HG03159 (cell line): Measurements from ENCODE around the gene CDON.
"Not testable (repeated sequence)": the region's sequence is repeated elsewhere in the genome, so short reads cannot be mapped to it uniquely, and the experiment has no call there.

ENCODE experiments used
- ATAC-seq: cut with Tn5 transposase; IDR thresholded peaks from one replicate; pipeline ENCODE4 v1.9.1; 2021; ENCODE audit warnings: mild to moderate bottlenecking, moderate library complexity; ENCODE audit not compliant: unreplicated experiment

Gene CDON

GRCh38 chr11:125995313-125995712, 67.4 kb downstream of the CDON start:
- no peak for ATAC-seq

GRCh38 chr11:125994509-125994908, 68.2 kb downstream of the CDON start:
- ATAC-seq = no peak

DNA sequence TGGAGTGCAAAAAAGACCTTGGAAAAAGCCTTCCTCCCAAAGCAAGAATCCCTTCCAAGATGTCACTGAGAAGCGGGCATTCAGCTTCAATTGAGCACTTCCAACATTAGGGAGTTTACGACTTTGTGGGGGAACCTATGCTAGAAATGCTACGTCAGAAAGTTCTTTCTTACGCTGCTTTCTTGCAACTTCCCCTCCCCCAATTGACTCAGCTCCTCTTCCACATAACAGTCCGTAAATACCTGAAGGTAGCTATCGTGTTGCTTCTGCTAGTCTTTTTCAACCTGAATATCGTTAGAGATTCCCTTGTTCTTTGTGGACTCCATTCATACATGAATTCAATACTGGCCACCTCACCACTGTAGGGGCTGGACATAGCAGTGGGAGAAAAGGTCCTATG, 69.8 kb downstream of the CDON start:
- ATAC-seq = no peak

- ATAC-seq = no peak
Measured at GRCh38 chr11:125990244-125990643, 72.4 kb downstream of the CDON start.

DNA sequence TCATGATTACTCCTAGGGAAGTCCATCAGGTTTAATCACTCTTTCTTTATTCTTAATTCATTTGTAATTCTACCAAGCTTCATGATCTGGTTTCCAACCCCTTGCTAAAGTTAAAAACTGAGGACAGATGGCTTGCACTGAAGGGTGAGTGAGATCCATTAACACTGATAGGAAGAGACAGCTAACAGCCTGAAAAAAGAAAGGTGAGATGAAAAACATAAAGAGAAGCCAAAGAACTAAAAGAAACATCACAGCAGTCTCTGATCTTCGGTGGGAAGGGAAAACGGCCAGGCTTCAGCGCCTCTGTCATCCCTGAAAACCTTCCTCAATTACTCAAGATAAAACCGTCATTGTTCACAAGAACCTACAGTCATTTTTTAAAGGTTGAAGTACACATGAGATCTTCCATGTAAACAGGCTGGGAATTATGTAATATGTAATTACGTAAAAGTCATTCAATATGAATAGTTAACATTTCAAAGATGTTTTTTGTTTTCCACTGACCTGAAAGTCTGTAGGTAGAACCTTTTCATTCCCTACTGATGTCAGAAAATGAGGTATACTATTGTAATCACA, 75.5 kb downstream of the CDON start:
- no peak for ATAC-seq

GRCh38 chr11:125985956-125986355, 76.7 kb downstream of the CDON start:
- ATAC-seq = not testable (repeated sequence)

GRCh38 chr11:125982348-125982730, 80.3 kb downstream of the CDON start:
- ATAC-seq = no peak

GRCh38 chr11:125980436-125980835, 82.2 kb downstream of the CDON start:
- ATAC-seq = no peak

- no peak for ATAC-seq
Measured at GRCh38 chr11:125979511-125979910, 83.2 kb downstream of the CDON start.

DNA sequence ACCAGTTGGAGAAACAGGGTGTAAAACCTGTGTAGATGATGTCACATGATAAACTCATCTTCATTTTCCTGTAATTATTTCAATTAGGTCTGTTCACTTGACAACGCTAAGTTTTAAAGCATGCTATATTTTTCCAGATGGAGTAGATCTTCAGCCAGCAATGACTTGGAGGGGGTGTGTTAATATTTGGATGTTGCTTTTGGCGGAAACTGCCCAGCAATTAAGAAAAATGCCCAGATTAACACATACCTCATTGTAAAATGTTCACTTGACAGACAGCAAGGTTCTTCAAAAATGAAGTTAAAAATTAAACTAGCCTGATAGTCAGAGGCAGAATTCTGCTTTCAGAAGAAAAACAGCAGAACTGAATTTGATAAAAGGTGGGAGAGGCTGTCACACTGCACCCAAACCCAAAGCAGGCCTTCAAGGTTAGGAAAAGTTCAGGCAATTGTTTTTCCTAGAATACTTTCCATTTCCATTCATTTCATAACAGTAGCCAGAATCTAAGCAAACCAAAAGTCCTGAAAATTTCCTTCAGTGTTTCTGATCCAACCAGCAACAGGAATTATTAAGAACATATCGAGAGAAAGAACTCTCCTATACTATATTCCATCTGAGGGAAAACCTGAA, 83.8 kb downstream of the CDON start:
- ATAC-seq = no peak

- no peak for ATAC-seq
Measured at GRCh38 chr11:125978181-125978716, 84.4 kb downstream of the CDON start.

GRCh38 chr11:125977333-125977732, 85.3 kb downstream of the CDON start:
- no peak for ATAC-seq

- no peak for ATAC-seq
Measured at GRCh38 chr11:125976156-125976555, 86.5 kb downstream of the CDON start.

DNA sequence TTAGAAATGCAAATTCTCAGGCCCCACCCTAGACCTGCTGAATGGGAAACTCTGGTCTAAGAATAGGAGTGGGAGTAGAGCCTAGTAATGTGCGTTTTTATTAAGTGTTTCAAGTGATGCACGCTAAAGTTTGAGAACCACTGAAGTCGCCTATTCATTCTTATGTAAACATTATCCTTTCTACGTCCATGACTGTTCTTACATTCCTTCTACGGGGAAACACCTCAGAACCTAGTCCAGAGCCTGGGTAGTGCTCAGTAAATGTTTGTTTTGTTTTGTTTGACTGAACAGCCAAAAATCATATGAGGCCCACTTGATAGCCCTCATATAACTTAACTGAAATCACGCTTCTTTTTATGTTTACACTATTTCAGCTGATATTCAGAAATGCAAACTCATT, 87.0 kb downstream of the CDON start:
- no peak for ATAC-seq

GRCh38 chr11:125974284-125974683, 88.4 kb downstream of the CDON start:
- ATAC-seq = no peak

DNA sequence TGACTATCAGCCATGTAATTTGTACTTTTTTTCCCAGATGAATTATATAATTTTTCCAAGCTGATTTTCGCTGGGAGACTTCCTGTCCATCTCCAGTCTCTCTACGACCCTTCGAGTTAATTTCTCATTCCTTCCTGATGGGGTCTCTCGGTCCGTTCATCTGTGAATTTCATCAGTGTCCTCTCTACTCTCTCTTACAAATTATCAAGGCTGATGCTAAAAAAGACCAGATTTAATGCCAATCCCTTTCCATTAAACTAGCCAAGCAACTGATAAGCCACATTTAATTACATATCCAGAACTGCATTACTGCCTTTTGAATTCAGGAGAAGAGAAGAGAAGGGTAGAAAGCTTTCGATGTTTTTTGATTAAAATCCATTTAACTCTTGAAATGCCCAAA, 91.0 kb downstream of the CDON start:
- no peak for ATAC-seq

GRCh38 chr11:125968354-125968753, 94.3 kb downstream of the CDON start:
- no peak for ATAC-seq

- no peak for ATAC-seq
Measured at GRCh38 chr11:125967515-125967914, 95.2 kb downstream of the CDON start.

DNA sequence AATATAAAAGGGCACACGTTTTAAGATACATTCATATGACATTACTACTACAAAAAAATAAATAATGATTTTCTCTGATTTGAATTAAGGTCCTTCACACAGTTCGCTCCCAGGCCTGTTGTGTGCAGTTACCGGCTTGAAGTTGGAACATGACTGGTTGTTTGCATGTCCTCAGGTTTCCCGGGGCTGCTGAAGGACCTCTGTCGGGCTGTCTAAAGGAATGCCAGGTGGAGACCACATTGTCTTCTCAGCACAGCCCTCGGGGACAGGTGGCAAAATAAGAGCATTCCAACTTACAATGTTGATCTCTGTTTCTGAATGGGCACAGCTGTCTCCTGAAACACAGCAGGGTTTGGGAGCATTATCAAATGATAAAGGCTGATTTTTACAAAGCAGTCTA, 101.9 kb downstream of the CDON start:
- ATAC-seq = no peak

DNA sequence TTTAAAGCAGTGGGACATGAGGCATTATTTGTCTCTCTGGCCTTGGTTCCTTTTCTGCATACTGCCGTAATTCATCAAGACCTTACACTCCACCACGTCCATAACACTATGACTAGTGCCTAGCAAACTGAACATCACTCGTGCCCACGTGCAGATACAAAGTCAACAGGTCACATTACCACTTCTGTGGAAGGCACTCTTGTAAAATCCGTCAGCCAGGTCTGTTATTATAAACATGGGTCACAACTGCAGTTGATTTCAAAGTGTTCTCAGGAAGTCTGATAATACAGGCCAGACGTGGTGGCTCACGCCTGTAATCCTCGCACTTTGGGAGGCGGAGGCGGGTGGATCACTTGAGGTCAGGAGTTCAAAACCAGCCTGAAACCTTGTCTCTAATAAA, 102.7 kb downstream of the CDON start:
- ATAC-seq = no peak

DNA sequence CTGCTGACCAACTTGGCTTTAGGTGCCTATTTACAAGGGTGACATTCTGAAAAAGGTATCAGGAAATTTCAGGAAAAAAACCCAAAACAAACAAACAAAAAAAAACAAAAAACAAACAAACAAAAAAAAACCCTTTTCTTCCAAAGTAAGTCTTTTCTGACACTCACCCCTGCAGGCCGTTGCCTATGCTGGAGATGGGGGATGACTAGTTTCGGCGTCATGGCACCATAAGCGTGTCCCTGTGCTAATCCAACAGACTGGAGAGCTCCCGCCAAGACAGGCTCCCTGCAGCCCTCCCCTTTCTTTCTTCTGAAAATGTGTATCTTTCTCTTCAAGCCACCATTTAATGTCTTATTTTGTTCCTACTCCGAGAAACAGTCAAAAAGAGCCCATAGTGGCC, 103.2 kb downstream of the CDON start:
- no peak for ATAC-seq

DNA sequence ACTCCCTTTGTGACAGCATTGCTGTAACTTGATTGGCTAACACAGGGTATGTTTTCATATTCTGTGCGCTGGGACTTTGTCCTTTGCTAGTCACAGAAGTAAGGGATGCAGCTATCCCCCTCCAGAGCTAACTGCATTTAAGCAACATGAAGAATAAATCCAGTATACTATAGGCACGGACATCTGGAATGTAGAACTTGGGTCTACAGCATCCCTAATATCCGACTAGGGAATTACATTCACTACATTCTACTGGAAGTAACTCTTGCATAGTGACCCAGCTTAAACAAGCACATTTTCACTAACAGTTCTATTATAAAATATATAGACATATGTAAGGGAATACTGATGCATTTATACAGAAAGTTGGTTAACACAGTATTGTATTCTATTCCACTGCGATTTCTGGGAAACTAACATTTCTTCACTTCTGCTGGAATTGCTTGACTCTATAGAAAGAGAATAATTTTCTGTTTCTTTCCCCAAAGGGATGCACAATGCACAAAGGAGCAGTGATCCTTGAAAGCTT, 103.7 kb downstream of the CDON start:
- ATAC-seq = no peak
